ENCODE data around the gene MAML3.

MAML3 gene

GRCh38 chr4:139908636-139909437 is 245.1 kb downstream of the MAML3 start:
- ATAC-seq (no peak), DNase-seq (no peak)
- Mint-ChIP-seq H3K4me3 (no peak overlapping the region), H3K27ac (no peak overlapping the region), H3K27me3 (no peaks in the 10 kb centered on the region), H3K4me1 (no peaks in the 10 kb centered on the region), H3K9me3 (peaks cover 0 to 2% of the 10 kb centered on the region in 2 donors)

GRCh38 chr4:139907001-139907809 is 246.8 kb downstream of the MAML3 start:
- Mint-ChIP-seq H3K27ac (no peak overlapping the region), H3K4me3 (no peak overlapping the region), H3K27me3 (no peaks in the 10 kb centered on the region), H3K4me1 (peaks cover 1% of the 10 kb centered on the region), H3K9me3 (peaks cover 0 to 7% of the 10 kb centered on the region in 2 donors)
- DNase-seq (no peak), ATAC-seq (no peak)

GRCh38 chr4:139905489-139905888 is 248.5 kb downstream of the MAML3 start:
- Mint-ChIP-seq H3K27me3 (no peaks in the 10 kb centered on the region), H3K9me3 (peaks cover 0 to 7% of the 10 kb centered on the region in 2 donors)

GRCh38 chr4:139904406-139904805 is 249.6 kb downstream of the MAML3 start:
- H3K4me1 Mint-ChIP-seq = peaks cover 17% of the 10 kb centered on the region
- peak overlapping the region in 1 of 2 donors; percentile 22 for H3K27ac Mint-ChIP-seq
- DNase-seq = peak in 1 of 2 donors; percentile 16
- H3K4me3 Mint-ChIP-seq = no peak overlapping the region
- peaks cover 0 to 7% of the 10 kb centered on the region in 2 donors for H3K9me3 Mint-ChIP-seq
- H3K27me3 Mint-ChIP-seq = no peaks in the 10 kb centered on the region
- ATAC-seq = peak; percentile 83

More at GRCh38 chr4:139905489-139905888, 248.5 kb downstream of the MAML3 start:
- H3K4me3 Mint-ChIP-seq = no peak overlapping the region
- no peak for ATAC-seq
- H3K27ac Mint-ChIP-seq = no peak overlapping the region
- H3K4me1 Mint-ChIP-seq = peaks cover 17% of the 10 kb centered on the region
- no peak for DNase-seq

- H3K9me3 Mint-ChIP-seq = peaks cover 0 to 7% of the 10 kb centered on the region in 2 donors
- H3K27me3 Mint-ChIP-seq = no peaks in the 10 kb centered on the region
- DNase-seq = no peak
- H3K4me3 Mint-ChIP-seq = no peak overlapping the region
- no peak for ATAC-seq
- peaks cover 18% of the 10 kb centered on the region for H3K4me1 Mint-ChIP-seq
- H3K27ac Mint-ChIP-seq = no peak overlapping the region
Observed at GRCh38 chr4:139903845-139904244, 250.1 kb downstream of the MAML3 start.

GRCh38 chr4:139902321-139903320 is 251.4 kb downstream of the MAML3 start:
- no peak overlapping the region for H3K27ac Mint-ChIP-seq
- H3K4me1 Mint-ChIP-seq = peaks cover 23% of the 10 kb centered on the region
- DNase-seq (no peak), ATAC-seq (no peak)
- H3K9me3 Mint-ChIP-seq = peaks cover 0 to 7% of the 10 kb centered on the region in 2 donors
- H3K27me3 Mint-ChIP-seq = no peaks in the 10 kb centered on the region
- no peak overlapping the region for H3K4me3 Mint-ChIP-seq

- Mint-ChIP-seq H3K4me1 (peaks cover 23% of the 10 kb centered on the region), H3K27ac (no peak overlapping the region), H3K27me3 (no peaks in the 10 kb centered on the region), H3K4me3 (no peak overlapping the region), H3K9me3 (peaks cover 0 to 7% of the 10 kb centered on the region in 2 donors)
- no peak for ATAC-seq
- no peak for DNase-seq
Observed at GRCh38 chr4:139901531-139902320, 252.3 kb downstream of the MAML3 start.

GRCh38 chr4:139900964-139901376 is 253.0 kb downstream of the MAML3 start:
- DNase-seq (no peak), ATAC-seq (peak; percentile 56)
- Mint-ChIP-seq H3K4me3 (no peak overlapping the region), H3K4me1 (peaks cover 23% of the 10 kb centered on the region), H3K9me3 (peaks cover 0 to 7% of the 10 kb centered on the region in 2 donors), H3K27ac (no peak overlapping the region), H3K27me3 (no peaks in the 10 kb centered on the region)

- ATAC-seq (no peak), DNase-seq (no peak)
- no peak overlapping the region for H3K27ac Mint-ChIP-seq
- no peak overlapping the region for H3K4me3 Mint-ChIP-seq
- H3K4me1 Mint-ChIP-seq = peaks cover 23% of the 10 kb centered on the region
- H3K9me3 Mint-ChIP-seq = peaks cover 0 to 7% of the 10 kb centered on the region in 2 donors
- H3K27me3 Mint-ChIP-seq = no peaks in the 10 kb centered on the region
Observed at GRCh38 chr4:139899346-139899745, 254.6 kb downstream of the MAML3 start.

GRCh38 chr4:139898293-139898692 is 255.7 kb downstream of the MAML3 start:
- Mint-ChIP-seq H3K27me3 (no peaks in the 10 kb centered on the region), H3K9me3 (no peaks in the 10 kb centered on the region), H3K4me1 (peaks cover 23% of the 10 kb centered on the region), H3K4me3 (peak overlapping the region; percentile 16 to 28), H3K27ac (no peak overlapping the region)
- DNase-seq = no peak
- ATAC-seq = peak; percentile 66

- Mint-ChIP-seq H3K4me3 (no peak overlapping the region), H3K27me3 (no peaks in the 10 kb centered on the region), H3K9me3 (no peaks in the 10 kb centered on the region), H3K4me1 (peaks cover 11% of the 10 kb centered on the region), H3K27ac (no peak overlapping the region)
- DNase-seq = no peak
- no peak for ATAC-seq
Observed at GRCh38 chr4:139896091-139896604, 257.8 kb downstream of the MAML3 start.

GRCh38 chr4:139893801-139894200 is 260.2 kb downstream of the MAML3 start:
- Mint-ChIP-seq H3K4me1 (peaks cover 14% of the 10 kb centered on the region), H3K4me3 (no peak overlapping the region), H3K27ac (no peak overlapping the region), H3K9me3 (no peaks in the 10 kb centered on the region), H3K27me3 (no peaks in the 10 kb centered on the region)
- DNase-seq (no peak), ATAC-seq (no peak)

GRCh38 chr4:139892973-139893736 is 260.8 kb downstream of the MAML3 start:
- H3K4me1 Mint-ChIP-seq = peaks cover 9% of the 10 kb centered on the region
- no peak overlapping the region for H3K4me3 Mint-ChIP-seq
- no peaks in the 10 kb centered on the region for H3K27me3 Mint-ChIP-seq
- H3K9me3 Mint-ChIP-seq = no peaks in the 10 kb centered on the region
- ATAC-seq = no peak
- DNase-seq = no peak
- H3K27ac Mint-ChIP-seq = no peak overlapping the region

- H3K27me3 Mint-ChIP-seq = no peaks in the 10 kb centered on the region
- DNase-seq (no peak), ATAC-seq (no peak)
- no peaks in the 10 kb centered on the region for H3K9me3 Mint-ChIP-seq
- H3K27ac Mint-ChIP-seq = no peak overlapping the region
- peaks cover 9% of the 10 kb centered on the region for H3K4me1 Mint-ChIP-seq
- H3K4me3 Mint-ChIP-seq = no peak overlapping the region
Observed at GRCh38 chr4:139890816-139891215, 263.2 kb downstream of the MAML3 start.

Data from stimulated activated naive CD8-positive, alpha-beta T cell treated with anti-CD3 and anti-CD28 coated beads, Interleukin-15, amount 100 ng/mL, for 72 hours (primary cell).